ENCODE data around the gene VPS37B.

DNA sequence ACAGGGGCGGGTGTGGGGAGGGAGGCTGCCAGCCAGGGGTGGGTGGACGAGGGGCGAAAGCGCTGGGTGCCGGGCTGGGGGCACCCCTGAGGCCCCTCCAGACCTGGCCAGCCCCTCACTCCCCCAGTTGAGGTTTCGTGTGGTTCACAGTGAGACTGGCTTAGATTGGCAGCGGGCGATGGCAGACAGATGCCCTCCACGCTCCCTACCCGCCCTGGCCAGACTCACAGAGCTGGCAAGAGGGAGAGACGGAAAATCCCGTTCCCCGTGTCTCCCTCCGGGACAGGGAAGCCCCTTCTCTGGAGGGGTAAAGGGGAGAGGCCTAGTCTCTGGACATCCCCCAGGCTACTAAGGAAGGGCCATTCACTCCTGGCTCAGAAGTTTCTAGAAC lies 33.2 kb upstream of the VPS37B start:
- TF ChIP-seq, protein P1, sequence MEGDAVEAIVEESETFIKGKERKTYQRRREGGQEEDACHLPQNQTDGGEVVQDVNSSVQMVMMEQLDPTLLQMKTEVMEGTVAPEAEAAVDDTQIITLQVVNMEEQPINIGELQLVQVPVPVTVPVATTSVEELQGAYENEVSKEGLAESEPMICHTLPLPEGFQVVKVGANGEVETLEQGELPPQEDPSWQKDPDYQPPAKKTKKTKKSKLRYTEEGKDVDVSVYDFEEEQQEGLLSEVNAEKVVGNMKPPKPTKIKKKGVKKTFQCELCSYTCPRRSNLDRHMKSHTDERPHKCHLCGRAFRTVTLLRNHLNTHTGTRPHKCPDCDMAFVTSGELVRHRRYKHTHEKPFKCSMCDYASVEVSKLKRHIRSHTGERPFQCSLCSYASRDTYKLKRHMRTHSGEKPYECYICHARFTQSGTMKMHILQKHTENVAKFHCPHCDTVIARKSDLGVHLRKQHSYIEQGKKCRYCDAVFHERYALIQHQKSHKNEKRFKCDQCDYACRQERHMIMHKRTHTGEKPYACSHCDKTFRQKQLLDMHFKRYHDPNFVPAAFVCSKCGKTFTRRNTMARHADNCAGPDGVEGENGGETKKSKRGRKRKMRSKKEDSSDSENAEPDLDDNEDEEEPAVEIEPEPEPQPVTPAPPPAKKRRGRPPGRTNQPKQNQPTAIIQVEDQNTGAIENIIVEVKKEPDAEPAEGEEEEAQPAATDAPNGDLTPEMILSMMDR (conservative IDR thresholded peaks at IDR 0.05 in 1 of 2, IDR thresholded peaks at IDR 0.05 in 1 of 2; ENCODE audit: extremely low read depth in 1 of 2, insufficient read depth in 1 of 2, low read depth in 1 of 2, low read length in 2 of 2), result no peak
- TF ChIP-seq EZH2 (IDR thresholded peaks at IDR 0.05; ENCODE audit: borderline replicate concordance, low read length), result no peak

Data from mammary epithelial cell (primary cell).